GM12874 (cell line): ENCODE data around the gene NXPH4.
A peak's percentile ranks its signal among the peaks of the same experiment; 100 is the strongest.

Experiments
- CTCF ChIP-seq: IDR thresholded peaks from 2 replicates; pipeline ENCODE4 v1.5.1; 2011; ENCODE audit warnings: low read depth, mild to moderate bottlenecking, control low read depth, low read length, moderate library complexity; ENCODE audit not compliant: insufficient read depth

NXPH4 gene

GRCh38 chr12:57235728-57236131, 19.1 kb downstream of the NXPH4 start:
- TF ChIP-seq CTCF: no peak

- no peak for TF ChIP-seq CTCF
Measured at GRCh38 chr12:57236201-57236924, 19.8 kb downstream of the NXPH4 start.

DNA sequence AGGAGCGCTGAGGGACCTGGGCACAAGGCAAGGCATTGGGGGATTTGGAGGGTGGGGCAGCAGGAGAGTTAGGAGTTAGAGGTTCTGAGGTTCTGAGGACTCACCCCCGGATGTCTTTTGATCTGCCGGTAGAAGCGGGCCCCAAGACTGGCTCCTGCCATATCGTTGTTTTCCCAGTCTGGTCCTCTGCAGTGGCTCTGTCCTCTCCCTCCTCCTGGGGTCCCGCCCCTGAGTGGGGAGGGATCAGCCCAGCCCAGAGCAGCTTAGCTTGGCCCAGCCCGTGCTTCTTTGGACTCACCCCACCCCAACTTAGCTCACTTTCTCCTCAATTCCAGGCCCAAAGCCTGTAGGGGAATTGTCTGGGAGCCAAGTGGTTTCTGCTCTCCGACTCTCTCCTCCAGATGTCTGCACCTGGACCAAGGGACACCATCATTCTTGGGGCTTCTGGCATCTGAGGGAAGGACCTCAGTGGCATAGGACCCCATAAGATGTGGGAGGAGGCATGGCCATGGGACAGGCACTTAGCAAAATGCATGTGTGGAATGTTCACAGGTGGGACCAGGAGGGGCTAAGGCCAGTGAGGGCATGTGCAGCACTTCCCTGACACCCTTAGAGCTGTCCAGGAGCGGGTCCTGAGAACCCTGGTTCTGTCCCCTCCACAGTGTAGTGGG, 20.5 kb downstream of the NXPH4 start:
- TF ChIP-seq CTCF: no peak

DNA sequence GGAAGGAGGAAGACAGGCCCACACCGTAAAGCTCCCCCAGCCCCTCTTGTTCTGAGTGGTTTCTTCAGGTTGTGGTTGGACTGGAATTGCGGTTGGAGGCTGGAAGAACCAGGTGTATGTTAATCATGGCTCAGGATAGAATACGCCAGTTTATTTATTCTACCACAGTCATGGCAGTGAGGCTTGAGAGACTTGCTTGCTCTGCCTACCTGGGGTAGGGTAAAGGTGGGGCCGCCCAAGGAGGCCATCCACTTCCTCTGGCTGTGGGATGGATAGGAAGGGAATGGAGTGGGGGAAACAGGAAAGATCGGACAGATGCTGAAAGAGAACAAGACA, 21.0 kb downstream of the NXPH4 start:
- TF ChIP-seq CTCF: no peak

DNA sequence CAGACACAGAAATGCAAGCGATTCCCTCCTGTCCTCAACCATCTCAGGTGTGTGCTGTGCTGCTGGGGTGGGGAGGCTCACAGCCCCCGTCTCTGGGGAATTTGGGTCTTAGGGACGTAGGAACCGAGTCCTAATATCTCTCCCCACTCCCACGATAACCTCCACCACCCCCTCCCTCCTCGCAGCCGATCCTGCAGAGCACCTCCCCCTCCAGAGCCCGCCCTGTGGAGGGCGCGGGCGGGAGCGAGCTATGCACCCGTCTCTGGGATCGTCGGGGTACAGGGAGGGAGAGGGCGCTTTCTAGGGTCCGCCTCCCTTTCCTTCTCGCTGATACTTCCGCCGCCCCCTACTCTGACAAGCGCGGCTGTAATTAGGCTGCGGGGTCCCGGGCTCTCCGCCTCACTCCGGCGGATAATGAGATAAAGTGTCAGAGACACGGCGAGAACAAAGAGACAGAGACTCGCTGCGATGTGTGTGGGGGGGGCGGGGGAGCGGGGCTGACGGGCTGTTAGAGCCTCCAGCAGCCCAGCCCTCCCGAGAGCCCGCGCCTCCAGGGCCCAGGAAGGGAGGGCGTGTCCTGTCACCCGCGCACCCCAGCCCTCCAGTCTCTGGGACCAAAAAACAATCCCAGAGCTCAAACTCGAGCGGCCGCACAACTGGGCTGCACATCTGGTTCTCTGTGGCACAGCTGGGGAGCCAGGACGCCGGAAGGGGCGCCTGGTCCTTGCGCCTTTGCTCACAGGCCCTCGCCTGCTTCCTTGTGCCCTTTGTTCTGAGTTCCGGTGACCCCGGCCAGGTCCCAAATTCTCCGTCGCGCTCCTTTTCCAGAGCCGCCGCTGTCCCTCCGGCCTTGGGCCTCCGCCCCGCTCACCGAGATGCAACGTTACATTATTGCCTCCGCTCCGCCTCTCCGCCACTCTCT, 21.6 kb downstream of the NXPH4 start:
- no peak for TF ChIP-seq CTCF

DNA sequence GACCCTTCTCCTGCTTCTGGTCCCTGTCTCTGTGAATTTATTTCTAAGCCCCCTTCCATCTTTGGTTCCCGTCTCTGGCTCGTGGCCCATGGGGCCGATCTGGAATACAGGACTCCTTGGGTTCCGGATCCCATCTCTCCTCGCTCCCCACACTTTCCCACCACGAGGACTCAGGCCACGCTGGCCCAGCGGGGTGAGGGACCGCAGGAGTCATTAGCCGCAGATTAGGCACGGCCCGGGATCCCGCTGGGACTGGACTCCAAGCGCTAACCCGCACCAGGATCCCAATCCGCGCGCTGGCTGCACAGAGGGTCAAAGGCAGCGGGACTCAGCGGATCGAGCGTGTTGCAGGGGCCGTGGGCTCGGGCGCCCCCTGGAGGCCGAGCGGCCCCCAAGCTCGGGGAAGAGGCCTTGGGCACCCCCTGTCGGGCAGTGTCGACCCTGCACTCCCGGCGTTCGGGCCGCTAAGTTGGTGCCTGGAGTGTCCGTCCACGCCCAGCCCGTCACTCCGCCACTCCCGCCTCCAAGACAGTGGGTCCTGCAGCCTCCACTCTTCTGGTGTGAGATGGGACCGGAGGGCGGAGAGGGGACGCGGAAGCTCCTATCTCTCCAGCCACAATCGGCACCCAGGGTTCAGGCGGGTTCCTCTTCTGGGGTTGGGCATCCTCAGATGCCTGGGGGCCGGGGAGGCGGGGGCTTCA, 22.4 kb downstream of the NXPH4 start:
- peak; percentile 100 for TF ChIP-seq CTCF

DNA sequence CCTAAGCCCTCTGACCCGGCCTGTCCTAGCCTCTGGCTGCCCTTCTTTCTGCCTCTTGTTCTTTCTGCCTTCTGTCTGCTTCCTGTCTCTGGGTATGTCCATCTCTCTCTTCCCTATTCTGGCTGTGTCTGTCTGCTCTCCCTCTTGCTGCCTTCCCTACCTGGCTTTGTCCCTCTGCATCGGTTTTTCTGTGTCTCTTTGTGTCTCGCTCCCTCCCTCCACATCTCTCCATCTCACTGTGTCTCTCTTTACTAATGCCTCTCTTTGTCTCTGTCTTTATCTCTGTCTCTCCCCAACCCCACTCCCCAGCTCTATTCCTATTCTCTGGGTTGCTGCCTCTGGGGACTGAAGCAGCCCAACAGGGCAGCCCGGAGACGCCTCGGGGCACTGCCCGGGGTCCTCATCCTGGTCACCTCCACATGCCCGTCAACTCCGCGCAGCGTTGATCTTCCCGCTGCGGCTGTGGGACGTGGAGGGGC, 23.0 kb downstream of the NXPH4 start:
- no peak for TF ChIP-seq CTCF
